ENCODE results near the gene MAPKBP1. TPM values are rescaled to one million over a fixed set of nuclear protein-coding genes. Genes with fewer than 3 reads are reported as not detected.

Gene MAPKBP1
- total RNA-seq, 4 donors from 2014 or later: 18.4 to 37.6 (median 29.8) TPM

GRCh38 chr15:41817327-41817726 lies 43.0 kb downstream of the MAPKBP1 start:
- H3K4me1 ChIP-seq: peaks cover 0 to 9% (median 0%) of the 10 kb centered on the region in 3 donors
- no peak overlapping the region for H3K4me3 ChIP-seq
- no peak overlapping the region for H3K27ac ChIP-seq
- H3K27me3 ChIP-seq: no peaks in the 10 kb centered on the region
- intact Hi-C loops (cut with DNase I): no loop called here
- 82% methylated on average over 8 to 10 of the region's 14 CpGs for WGBS, 2 donors
- TF ChIP-seq POLR2A (IDR thresholded peaks at IDR 0.05) (no peak), CTCF (IDR thresholded peaks at IDR 0.05) (no peak)
- DNase-seq: no peak
- no peaks in the 10 kb centered on the region for H3K9me3 ChIP-seq
- H3K36me3 ChIP-seq: peaks cover 68 to 100% (median 69%) of the 10 kb centered on the region in 3 donors

GRCh38 chr15:41817781-41818180 lies 43.5 kb downstream of the MAPKBP1 start:
- Histone ChIP-seq H3K36me3 (peaks cover 69 to 100% (median 71%) of the 10 kb centered on the region in 3 donors), H3K9me3 (no peaks in the 10 kb centered on the region), H3K4me1 (peaks cover 0 to 9% (median 0%) of the 10 kb centered on the region in 3 donors), H3K27me3 (no peaks in the 10 kb centered on the region), H3K4me3 (no peak overlapping the region), H3K27ac (no peak overlapping the region)
- intact Hi-C loops (cut with DNase I): no loop called here
- 71 to 92% methylated on average over 2 to 6 of the region's 6 CpGs for WGBS, 2 donors
- TF ChIP-seq POLR2A (IDR thresholded peaks at IDR 0.05): no peak
- no peak for TF ChIP-seq CTCF (IDR thresholded peaks at IDR 0.05)
- DNase-seq: no peak

- WGBS, 2 donors: 74 to 82% methylated on average over 3 to 6 of the region's 9 CpGs
- intact Hi-C loops (cut with DNase I): no loop called here
- DNase-seq: no peak
- no peak overlapping the region for H3K27ac ChIP-seq
- peaks cover 76 to 100% (median 81%) of the 10 kb centered on the region in 3 donors for H3K36me3 ChIP-seq
- H3K9me3 ChIP-seq: no peaks in the 10 kb centered on the region
- peaks cover 0 to 9% (median 0%) of the 10 kb centered on the region in 3 donors for H3K4me1 ChIP-seq
- TF ChIP-seq CTCF (IDR thresholded peaks at IDR 0.05) (no peak), POLR2A (IDR thresholded peaks at IDR 0.05) (no peak)
- H3K27me3 ChIP-seq: no peaks in the 10 kb centered on the region
- no peak overlapping the region for H3K4me3 ChIP-seq
Observed at GRCh38 chr15:41819455-41820050, 45.3 kb downstream of the MAPKBP1 start.

- Histone ChIP-seq H3K9me3 (no peaks in the 10 kb centered on the region), H3K36me3 (peaks cover 76 to 100% (median 79%) of the 10 kb centered on the region in 3 donors), H3K27me3 (no peaks in the 10 kb centered on the region), H3K27ac (no peak overlapping the region), H3K4me1 (peaks cover 0 to 9% (median 0%) of the 10 kb centered on the region in 3 donors), H3K4me3 (no peak overlapping the region)
- TF ChIP-seq POLR2A (IDR thresholded peaks at IDR 0.05) (no peak), CTCF (IDR thresholded peaks at IDR 0.05) (no peak)
- 72 to 77% methylated on average over 1 to 5 of the region's 6 CpGs for WGBS, 2 donors
- intact Hi-C loops (cut with DNase I): no loop called here
- no peak for DNase-seq
Observed at GRCh38 chr15:41820791-41821423, 46.6 kb downstream of the MAPKBP1 start.

- no peak for DNase-seq
- intact Hi-C loops (cut with DNase I): no loop called here
- Histone ChIP-seq H3K27ac (no peak overlapping the region), H3K36me3 (peaks cover 73 to 93% (median 73%) of the 10 kb centered on the region in 3 donors), H3K4me1 (peaks cover 0 to 15% (median 0%) of the 10 kb centered on the region in 3 donors), H3K4me3 (no peak overlapping the region), H3K9me3 (no peaks in the 10 kb centered on the region), H3K27me3 (no peaks in the 10 kb centered on the region)
- 86% methylated on average over 1 of the region's 4 CpGs; no CpG with 5 or more reads in 1 of the 2 donors for WGBS, 2 donors
- TF ChIP-seq POLR2A (IDR thresholded peaks at IDR 0.05): no peak
- TF ChIP-seq CTCF (IDR thresholded peaks at IDR 0.05): no peak
Observed at GRCh38 chr15:41821831-41822230, 47.5 kb downstream of the MAPKBP1 start.
